CD4-positive, alpha-beta T cell (primary cell): ENCODE measurements around the gene RPL6. TPM values are rescaled to one million over a fixed set of nuclear protein-coding genes. Genes with fewer than 3 reads are reported as not detected.
"Not testable (repeated sequence)": the region's sequence is repeated elsewhere in the genome, so short reads cannot be mapped to it uniquely, and the experiment has no call there.

ENCODE experiments used
- ATAC-seq: fragments of 200-7000 bp; cut with Tn5 transposase; one replicate; pipeline ENCODE4 v1.10.0; 2022; ENCODE audit warnings: mild to moderate bottlenecking; ENCODE audit not compliant: poor library complexity
- CTCF ChIA-PET: fragments of 350-600 bp; sonication (Branson Sonifier 250); formaldehyde crosslinking; loops from one replicate; lab custom pipeline; 2021; ENCODE audit warnings: antibody characterized with exemption, inconsistent platforms; lab: Charles Lee
- POLR2A ChIA-PET: fragments of 350-600 bp; sonication (Branson Sonifier 250); formaldehyde crosslinking; loops from one replicate; lab custom pipeline; 2021; ENCODE audit warnings: antibody characterized with exemption, inconsistent platforms; lab: Charles Lee
- DNase-seq, 14 experiments: peaks; one replicate each; pipeline ENCODE4 v3.0.0-alpha.2; 2013 to 2020; ENCODE audit warnings: mixed read lengths in 2 of 14
- H3K27ac ChIP-seq, 2 donors: one replicate each; pipeline versions ENCODE4 v1.5.1 to v1.7.0; 2013; ENCODE audit warnings: low read length in 2 of 2, low read depth in 1 of 2, mild to moderate bottlenecking in 1 of 2
- H3K27me3 ChIP-seq, 2 experiments: 1 replicate in 1 of 2; 2 replicates in 1 of 2; pipeline versions ENCODE4 v1.6.1 to v1.7.0; 2013; ENCODE audit warnings: low read length in 2 of 2, control low read depth in 1 of 2, mild to moderate bottlenecking in 1 of 2, moderate library complexity in 1 of 2; ENCODE audit not compliant: insufficient read depth in 2 of 2, control insufficient read depth in 1 of 2
- H3K36me3 ChIP-seq: one replicate; pipeline ENCODE4 v1.6.1; 2013; ENCODE audit warnings: low read length, control low read depth; ENCODE audit not compliant: insufficient read depth
- H3K4me1 ChIP-seq: one replicate; pipeline ENCODE4 v1.6.1; 2013; ENCODE audit warnings: low read length, control low read depth; ENCODE audit not compliant: insufficient read depth
- H3K4me3 ChIP-seq: one replicate; pipeline ENCODE4 v1.5.1; 2013; ENCODE audit warnings: mild to moderate bottlenecking, low read length, moderate library complexity
- H3K9me3 ChIP-seq, 2 experiments: 1 replicate in 1 of 2; 2 replicates in 1 of 2; pipeline versions ENCODE4 v1.6.1 to v1.7.0; 2013; ENCODE audit warnings: low read length in 2 of 2, mild to moderate bottlenecking in 2 of 2, control low read depth in 1 of 2, moderate library complexity in 1 of 2; ENCODE audit not compliant: control insufficient read depth in 1 of 2, insufficient read depth in 1 of 2
- H3K27ac Mint-ChIP-seq: one replicate; pipeline ENCODE4 v1.8.0; 2020; ENCODE audit warnings: mixed read lengths
- H3K27me3 Mint-ChIP-seq: one replicate; pipeline ENCODE4 v1.8.0; 2021; ENCODE audit warnings: mixed read lengths
- H3K36me3 Mint-ChIP-seq: one replicate; pipeline ENCODE4 v1.8.0; 2021; ENCODE audit warnings: low read depth, mixed read lengths
- H3K4me1 Mint-ChIP-seq: one replicate; pipeline ENCODE4 v1.8.0; 2021; ENCODE audit warnings: low read depth, mixed read lengths
- H3K4me3 Mint-ChIP-seq: one replicate; pipeline ENCODE4 v1.8.0; 2020; ENCODE audit warnings: mild to moderate bottlenecking, mixed read lengths
- H3K9me3 Mint-ChIP-seq: one replicate; pipeline ENCODE4 v1.8.0; 2020; ENCODE audit warnings: mixed read lengths
- intact Hi-C, 2 experiments: fragments of 100-400 bp; cut with DNase I in 1 of 2; cut with micrococcal nuclease in 1 of 2; formaldehyde crosslinking; loops; one replicate each; pipeline versions ENCODE4 v1.15.1 to v1.9.0; 2023 to 2025; cut with DNase I, micrococcal nuclease
- total RNA-seq, 174 experiments: library from RNA in 2 of 174; stranded (reverse) in 2 of 174; gene quantifications; one replicate each; pipeline ENCODE4 v1.2.3 and lab custom pipeline; 2021 to 2026
- TF ChIP-seq, protein P1 (sequence below): fragments of 200-600 bp; IDR thresholded peaks from one replicate; pipeline ENCODE4 v1.8.0; 2022; ENCODE audit warnings: antibody characterized with exemption, mild to moderate bottlenecking

RPL6 gene
- total RNA-seq, 2 experiments from 2014 or later: 1,794 to 1,807 TPM

DNA sequence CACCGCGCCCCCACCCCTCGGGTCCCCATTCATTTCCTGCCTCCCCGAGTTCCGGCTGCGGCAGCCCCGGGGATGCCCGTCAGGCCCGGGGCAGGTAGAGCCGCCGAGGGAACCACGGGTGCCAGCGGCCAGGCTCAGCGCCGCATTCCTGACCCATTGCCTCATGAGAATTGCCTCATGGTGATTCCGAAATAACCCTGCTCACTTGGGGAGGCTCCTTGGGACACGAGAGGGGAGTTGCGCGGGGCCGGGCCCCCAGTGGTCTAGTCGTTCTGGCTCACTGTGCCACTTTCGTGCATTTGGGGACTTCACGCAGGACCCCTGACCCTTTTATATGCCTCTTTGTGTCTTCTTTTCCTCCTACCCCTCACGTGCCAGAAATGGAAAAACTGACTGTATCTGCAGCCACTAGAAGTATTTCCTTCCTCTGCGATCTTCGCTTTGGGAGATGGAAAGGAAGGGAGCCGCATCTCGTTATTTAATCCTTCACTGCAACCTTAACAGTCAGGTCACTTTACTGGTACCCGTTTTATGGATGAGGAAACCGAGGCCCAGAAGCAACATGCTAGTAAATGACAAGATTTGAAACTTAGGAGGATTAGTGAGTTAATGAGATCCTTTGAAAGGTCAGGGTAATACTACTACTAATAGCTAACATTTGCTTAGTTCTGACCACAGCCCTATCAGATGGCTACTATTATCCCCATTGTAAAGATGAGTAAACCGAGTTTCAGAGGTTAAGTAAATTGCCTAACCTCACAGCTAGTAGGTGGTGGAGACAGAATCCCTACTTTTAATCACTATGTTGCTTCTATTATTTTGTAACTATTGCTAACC, 10.1 kb upstream of the RPL6 start:
- intact Hi-C loops: loop anchor here in 1 of 2 experiments (2.0 to 5.0 kb wide), 2 partner anchors 577 to 821 kb away; partner anchors contain the start of genes ATXN2 and MAPKAPK5
- Histone ChIP-seq H3K9me3 (no peaks in the 10 kb centered on the region), H3K27me3 (no peaks in the 10 kb centered on the region), H3K27ac (peak overlapping the region; percentile 82 to 83), H3K36me3 (no peaks in the 10 kb centered on the region), H3K4me3 (peak overlapping the region; percentile 79), H3K4me1 (peaks cover 40% of the 10 kb centered on the region)
- ChIA-PET POLR2A (interaction anchor here (0.8 to 1.3 kb wide), 4 partner anchors 16 to 735 kb away, joined by 3 to 4 read pairs (median 4); no protein-coding TSS in a partner anchor), CTCF (no interaction called here)
- peak; percentile 56 for ATAC-seq
- Mint-ChIP-seq H3K36me3 (peaks cover 11% of the 10 kb centered on the region), H3K4me1 (peaks cover 48% of the 10 kb centered on the region), H3K4me3 (peak overlapping the region; percentile 90), H3K9me3 (no peaks in the 10 kb centered on the region), H3K27ac (peak overlapping the region; percentile 99), H3K27me3 (no peaks in the 10 kb centered on the region)
- DNase-seq: peak in 3 of 14 experiments; percentile 1 to 65 (median 17)
- TF ChIP-seq, protein P1, sequence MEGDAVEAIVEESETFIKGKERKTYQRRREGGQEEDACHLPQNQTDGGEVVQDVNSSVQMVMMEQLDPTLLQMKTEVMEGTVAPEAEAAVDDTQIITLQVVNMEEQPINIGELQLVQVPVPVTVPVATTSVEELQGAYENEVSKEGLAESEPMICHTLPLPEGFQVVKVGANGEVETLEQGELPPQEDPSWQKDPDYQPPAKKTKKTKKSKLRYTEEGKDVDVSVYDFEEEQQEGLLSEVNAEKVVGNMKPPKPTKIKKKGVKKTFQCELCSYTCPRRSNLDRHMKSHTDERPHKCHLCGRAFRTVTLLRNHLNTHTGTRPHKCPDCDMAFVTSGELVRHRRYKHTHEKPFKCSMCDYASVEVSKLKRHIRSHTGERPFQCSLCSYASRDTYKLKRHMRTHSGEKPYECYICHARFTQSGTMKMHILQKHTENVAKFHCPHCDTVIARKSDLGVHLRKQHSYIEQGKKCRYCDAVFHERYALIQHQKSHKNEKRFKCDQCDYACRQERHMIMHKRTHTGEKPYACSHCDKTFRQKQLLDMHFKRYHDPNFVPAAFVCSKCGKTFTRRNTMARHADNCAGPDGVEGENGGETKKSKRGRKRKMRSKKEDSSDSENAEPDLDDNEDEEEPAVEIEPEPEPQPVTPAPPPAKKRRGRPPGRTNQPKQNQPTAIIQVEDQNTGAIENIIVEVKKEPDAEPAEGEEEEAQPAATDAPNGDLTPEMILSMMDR: peak; percentile 6

GRCh38 chr12:112418608-112419296, 9.3 kb upstream of the RPL6 start, which contains the start of gene PTPN11:
PTPN11 (plus strand) TSS chr12:112418947; CDS start chr12:112419112, 165 bp downstream.
- H3K4me1 ChIP-seq: peaks cover 36% of the 10 kb centered on the region
- Mint-ChIP-seq H3K4me3 (peak within 1 kb of the TSS; percentile 97), H3K27ac (peak within 1 kb of the TSS; percentile 99), H3K9me3 (no peaks in the 10 kb centered on the region), H3K27me3 (no peaks in the 10 kb centered on the region), H3K4me1 (peaks cover 40% of the 10 kb centered on the region), H3K36me3 (peaks cover 6% of the 10 kb centered on the region)
- H3K36me3 ChIP-seq: no peaks in the 10 kb centered on the region
- H3K27me3 ChIP-seq: no peaks in the 10 kb centered on the region
- DNase-seq (peak; percentile 77 to 95 (median 87)), ATAC-seq (peak; percentile 84)
- no peaks in the 10 kb centered on the region for H3K9me3 ChIP-seq
- ChIA-PET POLR2A (interaction anchor here (0.6 to 1.3 kb wide), 8 partner anchors 11 to 736 kb away, joined by 3 to 4 read pairs (median 3); partner anchors contain the start of gene TRAFD1), CTCF (no interaction called here)
- TF ChIP-seq, protein P1: peak; percentile 10
- intact Hi-C loops: loop anchor here (1.0 to 5.0 kb wide), 4 partner anchors 8 to 820 kb away; partner anchors contain the start of genes ATXN2 (in 1 of the 2), MAPKAPK5 (in 1 of the 2) and RPL6 (in 1 of the 2)
- H3K27ac ChIP-seq: peak within 1 kb of the TSS; percentile 83 to 88
- H3K4me3 ChIP-seq: peak within 1 kb of the TSS; percentile 79

GRCh38 chr12:112418273-112418607, 8.8 kb upstream of the RPL6 start:
- Mint-ChIP-seq H3K27ac (peak overlapping the region; percentile 99), H3K4me3 (peak overlapping the region; percentile 97), H3K27me3 (no peaks in the 10 kb centered on the region), H3K36me3 (peaks cover 6% of the 10 kb centered on the region), H3K9me3 (no peaks in the 10 kb centered on the region), H3K4me1 (peaks cover 40% of the 10 kb centered on the region)
- ATAC-seq: no peak
- no peaks in the 10 kb centered on the region for H3K27me3 ChIP-seq
- peak overlapping the region; percentile 83 to 88 for H3K27ac ChIP-seq
- peak in 2 of 14 experiments; percentile 2 to 6 for DNase-seq
- H3K4me3 ChIP-seq: peak overlapping the region; percentile 79
- intact Hi-C loops: loop anchor here (1.0 to 5.0 kb wide), 4 partner anchors 8 to 819 kb away; partner anchors contain the start of genes ATXN2 (in 1 of the 2), MAPKAPK5 (in 1 of the 2) and RPL6 (in 1 of the 2)
- POLR2A ChIA-PET: interaction anchor here (0.6 to 1.3 kb wide), 7 partner anchors 10 to 577 kb away, joined by 3 to 4 read pairs (median 3); partner anchors contain the start of gene TRAFD1
- H3K36me3 ChIP-seq: no peaks in the 10 kb centered on the region
- TF ChIP-seq, protein P1: no peak
- no peaks in the 10 kb centered on the region for H3K9me3 ChIP-seq
- peaks cover 35% of the 10 kb centered on the region for H3K4me1 ChIP-seq
- CTCF ChIA-PET: no interaction called here

DNA sequence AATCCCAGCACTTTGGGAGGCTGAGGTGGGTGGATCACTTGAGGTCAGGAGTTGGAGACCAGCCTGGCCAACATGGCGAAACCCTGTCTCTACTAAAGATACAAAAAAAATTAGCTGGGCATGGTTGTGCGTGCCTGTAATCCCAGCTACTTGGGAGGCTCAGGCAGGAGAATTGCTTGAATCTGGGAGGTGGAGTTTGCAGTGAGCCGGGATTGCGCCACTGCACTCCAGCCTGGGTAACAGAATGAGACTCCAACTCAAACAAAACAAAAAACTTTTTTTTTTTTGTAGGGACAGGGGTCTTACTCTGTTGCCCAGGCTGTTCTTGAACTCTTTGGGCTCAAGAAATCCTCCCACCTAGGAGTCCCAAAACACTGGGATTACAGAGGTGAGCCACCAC, 6.1 kb upstream of the RPL6 start:
- ATAC-seq, H3K4me3 ChIP-seq, H3K27ac Mint-ChIP-seq, H3K9me3 Mint-ChIP-seq, H3K27me3 ChIP-seq, POLR2A ChIA-PET, H3K27me3 Mint-ChIP-seq, CTCF ChIA-PET, DNase-seq, H3K36me3 ChIP-seq, H3K27ac ChIP-seq, H3K9me3 ChIP-seq, H3K36me3 Mint-ChIP-seq: not testable (repeated sequence)
- Mint-ChIP-seq H3K4me3 (peak overlapping the region; percentile 66), H3K4me1 (peaks cover 23% of the 10 kb centered on the region)
- peaks cover 18% of the 10 kb centered on the region for H3K4me1 ChIP-seq
- intact Hi-C loops: loop anchor here in 1 of 2 experiments (5.0 kb wide), 1 partner anchor 573 kb away; the partner anchor contains the start of gene MAPKAPK5
